SK-N-SH (cell line): Measurements from ENCODE around the gene CELF4.

Experiments used
- FOXJ3 ChIP-seq: sonication (generic); formaldehyde crosslinking; IDR thresholded peaks from 2 replicates; pipeline ENCODE4 v1.5.1; 2020; ENCODE audit warnings: mild to moderate bottlenecking, missing genetic modification reagents
- GABPA ChIP-seq: IDR thresholded peaks from 2 replicates; pipeline ENCODE4 v1.4.0; 2012; ENCODE audit warnings: low read depth, mild to moderate bottlenecking
- POLR2AphosphoS5 ChIP-seq: IDR thresholded peaks from 2 replicates; pipeline ENCODE4 v1.6.1; 2012; ENCODE audit warnings: low read depth, low read length
- RAD21 ChIP-seq: IDR thresholded peaks from 2 replicates; pipeline ENCODE4 v1.6.1; 2012; ENCODE audit warnings: mild to moderate bottlenecking, low read length
- RCOR1 ChIP-seq: fragments of 150-350 bp; IDR thresholded peaks from 2 replicates; pipeline ENCODE4 v1.6.1; 2017; ENCODE audit warnings: antibody characterized with exemption, low read length
- RXRA ChIP-seq: IDR thresholded peaks from 2 replicates; pipeline ENCODE4 v1.4.0; 2012; ENCODE audit warnings: low read depth, mild to moderate bottlenecking, borderline replicate concordance
- TAF1 ChIP-seq: IDR thresholded peaks from 2 replicates; pipeline ENCODE4 v1.6.1; 2012; ENCODE audit warnings: low read depth, mild to moderate bottlenecking, low read length, moderate library complexity, borderline replicate concordance
- TCF12 ChIP-seq: IDR thresholded peaks from 2 replicates; pipeline ENCODE4 v1.4.0; 2012
- TF ChIP-seq, protein P1 (sequence below): IDR thresholded peaks from 2 replicates; pipeline ENCODE4 v1.4.0; 2012; ENCODE audit warnings: low read depth, borderline replicate concordance
- TF ChIP-seq, protein P2 (sequence below): fragments of 150-350 bp; IDR thresholded peaks from 2 replicates; pipeline ENCODE4 v1.6.1; 2017; ENCODE audit warnings: antibody characterized with exemption, low read length, low read depth, borderline replicate concordance
- TF ChIP-seq, protein P3 (sequence below): fragments of 200-600 bp; sonication (generic); IDR thresholded peaks from 2 replicates; pipeline ENCODE4 v1.6.1; 2017; ENCODE audit warnings: antibody characterized with exemption, mild to moderate bottlenecking, moderate library complexity
- TF ChIP-seq, protein P4 (sequence below): IDR thresholded peaks from 2 replicates; pipeline ENCODE4 v1.6.1; 2012; ENCODE audit warnings: mild to moderate bottlenecking, low read depth, low read length, moderate library complexity

DNA sequence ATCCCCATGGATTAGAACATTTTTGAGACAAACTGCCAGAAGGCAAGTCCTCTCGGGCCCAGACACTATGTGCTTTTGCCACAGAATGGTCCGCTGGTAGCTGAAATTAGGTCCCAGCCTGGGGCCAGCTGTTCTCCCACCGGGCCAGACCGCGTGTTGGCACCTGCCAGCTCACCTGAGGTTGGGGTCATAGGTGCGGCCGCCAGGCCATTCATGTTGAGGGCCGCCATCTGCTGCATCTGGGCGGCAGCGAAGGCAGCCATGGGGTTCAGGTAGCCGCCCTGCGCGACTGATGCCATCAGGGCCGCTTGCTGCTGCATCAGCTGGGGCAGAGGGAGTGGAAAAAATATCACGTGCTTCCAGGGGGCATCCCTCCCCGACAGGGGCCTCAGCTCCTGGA is 292.8 kb downstream of the CELF4 start:
- TF ChIP-seq POLR2AphosphoS5: no peak
- TF ChIP-seq, protein P1, sequence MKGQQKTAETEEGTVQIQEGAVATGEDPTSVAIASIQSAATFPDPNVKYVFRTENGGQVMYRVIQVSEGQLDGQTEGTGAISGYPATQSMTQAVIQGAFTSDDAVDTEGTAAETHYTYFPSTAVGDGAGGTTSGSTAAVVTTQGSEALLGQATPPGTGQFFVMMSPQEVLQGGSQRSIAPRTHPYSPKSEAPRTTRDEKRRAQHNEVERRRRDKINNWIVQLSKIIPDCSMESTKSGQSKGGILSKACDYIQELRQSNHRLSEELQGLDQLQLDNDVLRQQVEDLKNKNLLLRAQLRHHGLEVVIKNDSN: no peak
- TF ChIP-seq, protein P2, sequence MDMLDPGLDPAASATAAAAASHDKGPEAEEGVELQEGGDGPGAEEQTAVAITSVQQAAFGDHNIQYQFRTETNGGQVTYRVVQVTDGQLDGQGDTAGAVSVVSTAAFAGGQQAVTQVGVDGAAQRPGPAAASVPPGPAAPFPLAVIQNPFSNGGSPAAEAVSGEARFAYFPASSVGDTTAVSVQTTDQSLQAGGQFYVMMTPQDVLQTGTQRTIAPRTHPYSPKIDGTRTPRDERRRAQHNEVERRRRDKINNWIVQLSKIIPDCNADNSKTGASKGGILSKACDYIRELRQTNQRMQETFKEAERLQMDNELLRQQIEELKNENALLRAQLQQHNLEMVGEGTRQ: no peak
- TF ChIP-seq FOXJ3 (CRISPR knock-in tag): no peak
- TF ChIP-seq, protein P3, sequence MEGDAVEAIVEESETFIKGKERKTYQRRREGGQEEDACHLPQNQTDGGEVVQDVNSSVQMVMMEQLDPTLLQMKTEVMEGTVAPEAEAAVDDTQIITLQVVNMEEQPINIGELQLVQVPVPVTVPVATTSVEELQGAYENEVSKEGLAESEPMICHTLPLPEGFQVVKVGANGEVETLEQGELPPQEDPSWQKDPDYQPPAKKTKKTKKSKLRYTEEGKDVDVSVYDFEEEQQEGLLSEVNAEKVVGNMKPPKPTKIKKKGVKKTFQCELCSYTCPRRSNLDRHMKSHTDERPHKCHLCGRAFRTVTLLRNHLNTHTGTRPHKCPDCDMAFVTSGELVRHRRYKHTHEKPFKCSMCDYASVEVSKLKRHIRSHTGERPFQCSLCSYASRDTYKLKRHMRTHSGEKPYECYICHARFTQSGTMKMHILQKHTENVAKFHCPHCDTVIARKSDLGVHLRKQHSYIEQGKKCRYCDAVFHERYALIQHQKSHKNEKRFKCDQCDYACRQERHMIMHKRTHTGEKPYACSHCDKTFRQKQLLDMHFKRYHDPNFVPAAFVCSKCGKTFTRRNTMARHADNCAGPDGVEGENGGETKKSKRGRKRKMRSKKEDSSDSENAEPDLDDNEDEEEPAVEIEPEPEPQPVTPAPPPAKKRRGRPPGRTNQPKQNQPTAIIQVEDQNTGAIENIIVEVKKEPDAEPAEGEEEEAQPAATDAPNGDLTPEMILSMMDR: no peak
- TF ChIP-seq, protein P4, sequence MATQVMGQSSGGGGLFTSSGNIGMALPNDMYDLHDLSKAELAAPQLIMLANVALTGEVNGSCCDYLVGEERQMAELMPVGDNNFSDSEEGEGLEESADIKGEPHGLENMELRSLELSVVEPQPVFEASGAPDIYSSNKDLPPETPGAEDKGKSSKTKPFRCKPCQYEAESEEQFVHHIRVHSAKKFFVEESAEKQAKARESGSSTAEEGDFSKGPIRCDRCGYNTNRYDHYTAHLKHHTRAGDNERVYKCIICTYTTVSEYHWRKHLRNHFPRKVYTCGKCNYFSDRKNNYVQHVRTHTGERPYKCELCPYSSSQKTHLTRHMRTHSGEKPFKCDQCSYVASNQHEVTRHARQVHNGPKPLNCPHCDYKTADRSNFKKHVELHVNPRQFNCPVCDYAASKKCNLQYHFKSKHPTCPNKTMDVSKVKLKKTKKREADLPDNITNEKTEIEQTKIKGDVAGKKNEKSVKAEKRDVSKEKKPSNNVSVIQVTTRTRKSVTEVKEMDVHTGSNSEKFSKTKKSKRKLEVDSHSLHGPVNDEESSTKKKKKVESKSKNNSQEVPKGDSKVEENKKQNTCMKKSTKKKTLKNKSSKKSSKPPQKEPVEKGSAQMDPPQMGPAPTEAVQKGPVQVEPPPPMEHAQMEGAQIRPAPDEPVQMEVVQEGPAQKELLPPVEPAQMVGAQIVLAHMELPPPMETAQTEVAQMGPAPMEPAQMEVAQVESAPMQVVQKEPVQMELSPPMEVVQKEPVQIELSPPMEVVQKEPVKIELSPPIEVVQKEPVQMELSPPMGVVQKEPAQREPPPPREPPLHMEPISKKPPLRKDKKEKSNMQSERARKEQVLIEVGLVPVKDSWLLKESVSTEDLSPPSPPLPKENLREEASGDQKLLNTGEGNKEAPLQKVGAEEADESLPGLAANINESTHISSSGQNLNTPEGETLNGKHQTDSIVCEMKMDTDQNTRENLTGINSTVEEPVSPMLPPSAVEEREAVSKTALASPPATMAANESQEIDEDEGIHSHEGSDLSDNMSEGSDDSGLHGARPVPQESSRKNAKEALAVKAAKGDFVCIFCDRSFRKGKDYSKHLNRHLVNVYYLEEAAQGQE: no peak
- TF ChIP-seq RAD21: no peak
- no peak for TF ChIP-seq GABPA
- TF ChIP-seq TCF12: no peak
- TF ChIP-seq TAF1: no peak
- TF ChIP-seq RCOR1: no peak
- TF ChIP-seq RXRA: no peak
